Putamen (tissue), 1 donor: Measurements from ENCODE around the gene SUGT1.
A peak's percentile ranks its signal among the peaks of the same experiment; 100 is the strongest.
"Not testable (repeated sequence)": the region's sequence is repeated elsewhere in the genome, so short reads cannot be mapped to it uniquely, and the experiment has no call there.

ENCODE experiments used
- DNase-seq: peaks from one replicate; pipeline ENCODE4 v3.0.0-alpha.2; 2016; ENCODE audit warnings: low spot score

Gene SUGT1

GRCh38 chr13:52652196-52652979 is at the start of gene SUGT1:
SUGT1 (plus strand) TSS chr13:52652836; CDS start chr13:52652921, 85 bp downstream.
- DNase-seq = peak; percentile 98

- not testable (repeated sequence) for DNase-seq
These were observed 49.3 kb upstream of the SUGT1 start for GRCh38 chr13:52603316-52603715.

GRCh38 chr13:52606126-52606525 is 46.5 kb upstream of the SUGT1 start:
- DNase-seq = not testable (repeated sequence)

- DNase-seq = not testable (repeated sequence)
These were observed 45.8 kb upstream of the SUGT1 start for GRCh38 chr13:52606795-52607194.

- not testable (repeated sequence) for DNase-seq
These were observed 44.5 kb upstream of the SUGT1 start for GRCh38 chr13:52608184-52608583.

DNA sequence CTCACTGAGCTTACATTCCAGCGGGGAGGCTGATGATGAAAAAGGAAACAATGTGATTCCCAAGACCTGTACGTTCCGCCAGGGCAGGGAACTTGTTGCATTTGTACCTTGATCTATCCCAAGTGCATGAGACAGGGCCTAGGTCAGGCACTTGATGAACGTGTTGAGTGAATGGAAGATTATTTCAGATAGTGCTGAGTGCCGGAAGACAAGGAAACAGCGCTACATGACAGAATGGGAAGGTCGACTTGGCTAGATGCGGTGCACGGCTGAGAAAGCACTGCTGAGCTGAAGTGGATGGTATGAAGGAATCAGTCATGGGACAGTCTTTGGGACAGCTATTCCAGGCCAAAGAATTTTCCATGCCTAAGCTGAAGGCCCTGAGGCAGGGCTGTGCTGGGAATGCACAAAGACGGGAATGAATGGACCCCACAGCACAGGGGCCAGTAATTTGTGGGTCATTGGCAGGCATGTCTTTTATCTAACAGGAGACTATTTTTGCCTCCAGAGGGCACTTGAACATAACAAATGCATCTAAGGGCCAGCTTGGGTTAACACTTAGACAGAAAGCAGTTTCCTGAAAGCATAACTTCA is 43.5 kb upstream of the SUGT1 start:
- DNase-seq = peak; percentile 47

DNA sequence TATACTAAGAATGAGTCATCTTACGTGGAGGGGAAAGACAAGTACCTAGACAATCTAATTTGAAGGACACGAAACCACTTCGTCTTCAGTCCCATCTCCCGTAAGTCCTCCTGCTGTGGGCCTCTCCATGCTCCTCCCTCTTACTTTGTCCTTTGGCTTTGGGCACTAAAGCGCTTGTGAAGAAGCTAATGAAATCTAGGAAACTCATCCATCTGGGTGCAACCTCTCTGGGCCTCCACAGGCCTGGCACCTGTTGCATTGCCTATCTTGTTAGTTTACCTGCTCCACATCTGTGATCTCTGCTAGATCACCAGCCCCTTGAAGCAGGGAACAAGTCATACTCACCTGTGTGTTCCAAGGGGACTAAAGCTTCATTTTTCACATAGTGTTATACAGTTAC is 42.5 kb upstream of the SUGT1 start:
- DNase-seq = not testable (repeated sequence)

DNA sequence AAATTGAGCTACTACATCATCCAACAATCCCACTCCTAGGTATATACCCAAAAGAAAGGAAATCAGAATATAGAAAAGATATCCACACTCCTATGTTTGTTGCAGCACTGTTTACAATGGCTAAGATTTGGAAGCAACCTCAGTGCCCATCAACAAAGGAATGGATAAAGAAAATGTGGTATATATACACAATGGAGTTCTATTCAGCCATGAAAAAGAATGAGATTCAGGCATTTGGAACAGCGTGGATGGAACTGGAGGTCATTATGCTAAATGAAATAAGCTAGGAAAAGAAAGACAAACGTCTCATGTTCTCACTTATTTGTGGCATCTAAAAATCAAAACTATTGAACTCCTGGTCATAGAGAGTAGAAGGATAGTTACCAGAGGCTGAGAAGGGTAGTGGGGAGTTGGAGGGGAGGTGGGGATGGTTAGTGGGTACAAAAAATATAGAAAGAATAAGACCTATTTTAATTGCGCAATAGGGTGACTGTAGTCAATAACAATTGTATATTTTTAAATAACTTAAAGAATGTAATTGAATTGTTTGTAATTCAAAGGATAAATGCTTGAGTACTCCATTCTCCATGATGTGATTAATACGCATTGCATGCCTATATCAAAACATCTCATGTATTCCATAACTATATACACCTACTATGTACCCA is 37.4 kb upstream of the SUGT1 start:
- DNase-seq = no peak

DNA sequence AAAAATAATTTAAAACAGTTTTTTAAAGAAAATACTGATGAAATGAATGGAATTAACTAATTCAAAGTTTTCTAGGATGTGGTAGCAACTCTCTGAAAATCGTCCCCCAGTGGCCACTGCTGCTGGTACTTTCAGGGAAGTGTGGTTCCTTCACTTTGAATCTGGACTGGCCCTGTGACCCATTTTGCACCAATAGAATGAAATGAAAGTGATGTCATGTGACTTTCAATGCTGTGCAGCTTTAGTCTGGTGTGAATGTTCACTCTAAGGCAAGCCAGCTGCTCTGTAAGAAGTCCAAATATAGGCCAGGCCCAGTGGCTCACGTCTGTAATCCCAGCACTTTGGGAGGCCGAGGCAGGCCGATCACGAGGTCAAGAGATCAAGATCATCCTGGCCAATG is 36.8 kb upstream of the SUGT1 start:
- DNase-seq = no peak

DNA sequence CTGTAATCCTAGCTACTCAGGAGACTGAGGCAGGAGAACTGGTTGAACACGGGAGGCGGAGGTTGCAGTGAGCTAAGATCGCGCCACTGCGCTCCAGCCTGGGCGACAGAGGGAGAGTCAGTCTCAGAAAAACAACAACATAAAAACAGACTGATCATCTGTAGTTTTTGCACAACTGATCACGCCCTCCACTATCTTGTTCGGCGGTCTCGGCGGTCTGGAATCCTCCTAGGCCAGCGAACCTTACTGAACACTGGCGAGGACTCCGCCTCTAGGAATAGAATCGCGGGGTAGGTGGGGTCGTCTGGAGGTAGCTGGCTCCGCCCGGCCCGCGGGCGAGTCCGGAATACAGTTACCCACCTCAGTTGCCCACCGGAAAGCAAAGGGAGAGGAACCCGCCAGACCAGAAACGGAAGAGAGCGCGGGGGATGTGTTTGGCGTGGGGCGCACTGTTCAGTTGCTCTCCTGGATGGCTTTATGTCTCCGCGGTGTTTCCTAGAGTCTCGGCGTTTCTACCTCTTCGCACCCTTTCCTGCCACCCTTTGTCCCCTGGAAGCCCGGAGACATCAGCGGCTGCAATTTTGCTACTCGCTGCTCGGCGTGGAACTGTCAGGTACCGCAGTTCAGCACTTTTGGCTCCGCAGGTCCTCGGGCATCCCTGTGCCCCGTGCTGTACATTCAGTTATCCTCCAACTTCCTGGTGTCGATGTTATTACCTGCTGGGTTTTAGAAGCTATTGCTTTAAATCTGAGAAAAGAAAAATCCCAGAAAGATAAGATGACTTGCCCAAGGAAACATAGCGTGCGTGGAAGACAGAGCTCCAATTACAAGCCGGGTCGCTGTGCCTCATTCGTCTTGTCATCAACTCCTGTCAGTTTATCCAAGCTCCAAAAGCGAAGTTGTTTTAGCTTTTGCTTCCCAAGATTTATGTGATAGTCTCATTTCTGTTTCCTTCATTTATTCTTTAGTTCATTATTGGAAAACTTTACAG is 35.3 kb upstream of the SUGT1 start:
- DNase-seq = peak; percentile 83

GRCh38 chr13:52631083-52631690 is 21.4 kb upstream of the SUGT1 start:
- not testable (repeated sequence) for DNase-seq

DNA sequence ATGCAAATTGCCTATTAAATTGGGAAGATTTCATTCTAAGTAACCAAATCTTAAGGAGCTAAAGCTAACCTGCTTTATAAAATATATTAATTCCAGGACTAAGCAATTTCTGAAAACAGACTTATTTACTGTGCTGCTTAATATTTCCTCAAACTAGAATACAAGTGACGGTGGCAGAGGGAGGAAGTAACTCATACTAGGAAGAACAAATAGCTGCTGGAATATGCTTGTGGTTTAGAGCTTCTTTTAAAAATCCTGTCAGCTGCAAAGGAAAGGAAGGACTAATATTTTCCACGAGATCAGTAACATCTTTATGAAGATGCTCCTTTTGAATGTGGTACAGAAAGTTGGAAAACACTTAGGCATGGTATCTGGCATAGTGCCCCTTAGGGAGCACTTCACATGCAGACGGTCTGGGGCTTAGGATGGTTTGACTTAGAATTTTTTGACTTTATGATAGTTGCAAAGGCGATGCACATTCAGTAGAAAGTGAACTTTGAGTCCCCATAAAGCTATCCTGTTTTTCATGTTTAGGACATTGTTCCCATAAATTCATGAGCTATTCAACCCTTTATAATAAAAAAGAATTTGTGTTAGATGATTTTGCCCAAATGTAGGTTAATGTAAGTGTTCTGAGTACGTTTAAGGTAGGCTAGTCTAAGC is 13.8 kb upstream of the SUGT1 start:
- DNase-seq = no peak

DNA sequence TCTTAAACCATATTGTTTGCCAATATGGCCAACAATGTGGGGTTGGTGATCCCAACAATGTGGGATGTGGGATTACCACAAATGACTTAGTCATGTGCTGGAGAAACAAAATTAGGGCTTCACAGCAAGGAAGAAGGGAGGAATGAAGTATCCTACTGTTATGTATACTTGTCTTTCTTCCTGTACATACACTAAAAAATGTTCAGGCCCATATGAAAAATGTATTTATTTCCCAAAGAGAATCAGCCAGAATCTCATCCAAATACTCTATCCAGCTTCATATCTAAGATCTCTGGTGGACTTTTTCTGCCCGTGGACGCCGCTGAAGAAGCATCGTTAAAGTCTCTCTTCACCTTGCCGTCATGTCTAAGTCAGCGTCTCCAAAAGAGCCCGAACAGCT is 10.5 kb upstream of the SUGT1 start, which contains the start of gene HNRNPA1L2:
Gene HNRNPA1L2, plus strand, starts transcription at position 301 of the 400 bp plus-strand sequence. Its CDS starts 62 bp downstream, at position 363.
- DNase-seq = no peak

- DNase-seq = no peak
These were observed 8.5 kb upstream of the SUGT1 start for GRCh38 chr13:52644108-52644507.

- DNase-seq = no peak
These were observed 5.7 kb upstream of the SUGT1 start for GRCh38 chr13:52646967-52647366.

DNA sequence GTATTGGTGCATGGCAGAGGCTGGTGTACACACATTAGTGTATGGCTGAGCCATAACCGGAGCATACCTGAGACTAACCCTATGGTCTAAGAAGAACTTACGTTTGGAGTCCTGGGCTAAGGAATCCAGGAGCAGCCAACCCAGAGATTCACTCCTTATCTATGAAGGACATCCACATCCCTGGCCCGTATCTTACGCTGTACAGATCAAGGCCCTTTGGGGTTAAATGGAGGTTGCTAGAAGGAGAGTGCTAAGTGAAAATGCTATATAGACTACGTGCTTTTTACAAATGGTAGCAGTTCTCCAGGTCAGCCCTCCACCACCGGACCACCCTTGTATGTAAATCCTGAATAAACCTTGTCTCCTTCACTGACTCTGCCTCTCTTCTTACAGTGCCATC is 1.9 kb upstream of the SUGT1 start:
- DNase-seq = no peak

GRCh38 chr13:52651897-52652195 is 790 bp upstream of the SUGT1 start:
- no peak for DNase-seq

DNA sequence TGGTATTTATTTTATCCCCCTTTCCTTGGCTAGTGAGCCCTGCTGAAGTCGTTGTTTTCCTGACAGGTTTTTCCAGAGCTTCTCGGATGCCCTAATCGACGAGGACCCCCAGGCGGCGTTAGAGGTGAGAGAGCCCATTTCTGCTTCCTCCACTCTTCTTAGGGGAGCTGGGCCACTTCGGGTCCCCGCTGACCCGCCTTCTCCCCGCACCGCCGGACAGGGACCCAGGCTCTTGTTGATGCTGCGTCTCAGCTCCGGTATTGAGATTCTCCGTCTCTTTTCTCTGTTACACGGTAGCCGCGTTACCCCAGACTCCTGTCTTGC is 306 bp downstream of the SUGT1 start:
- DNase-seq = no peak

DNA sequence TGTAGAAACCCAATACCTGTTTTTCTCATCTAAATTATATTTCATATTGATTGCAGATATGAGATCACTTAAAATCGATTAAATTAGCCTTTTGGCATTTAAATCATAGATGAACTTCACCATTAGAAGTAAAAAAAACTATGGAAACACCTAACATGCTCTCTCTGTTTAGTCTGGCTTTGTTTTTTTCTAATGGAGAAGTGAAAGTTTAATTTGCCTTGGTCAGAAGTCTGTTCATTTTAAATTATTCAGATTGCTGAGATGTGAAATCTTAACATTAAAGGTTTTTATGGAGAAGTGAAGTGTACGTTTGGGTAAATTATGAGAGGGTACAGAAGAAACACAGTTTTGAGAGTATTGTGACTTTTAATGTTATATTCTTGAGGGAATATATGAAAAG is 6.7 kb downstream of the SUGT1 start:
- no peak for DNase-seq

DNA sequence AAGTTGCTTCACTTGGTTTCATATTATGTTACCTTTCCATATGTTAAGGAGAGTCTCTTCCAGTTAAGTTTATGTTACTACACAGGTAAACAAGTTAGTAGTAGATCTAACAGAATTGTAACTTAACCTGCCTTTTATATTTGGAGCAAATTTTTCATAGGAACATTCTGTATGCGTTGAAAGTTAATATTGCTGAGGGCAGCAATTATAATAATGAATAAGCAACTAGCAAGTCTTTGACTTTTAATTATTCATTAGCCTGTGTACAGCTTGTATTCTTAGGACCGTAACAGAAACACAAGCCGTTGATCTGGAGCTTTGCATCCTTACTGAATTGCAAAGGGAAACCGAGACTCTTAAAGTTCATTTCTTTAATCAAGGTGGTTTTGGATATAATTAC is 11.6 kb downstream of the SUGT1 start:
- DNase-seq = no peak

GRCh38 chr13:52665325-52665724 is 12.7 kb downstream of the SUGT1 start:
- DNase-seq = no peak
